Keratinocyte (primary cell): ENCODE data around the gene TBC1D5.

Source experiments
- CTCF ChIP-seq, 3 experiments: IDR thresholded peaks in 1 of 3; conservative IDR thresholded peaks in 1 of 3; optimal IDR thresholded peaks in 1 of 3; 2 replicates in 2 of 3; 3 replicates in 1 of 3; pipeline versions ENCODE3 to v1.5.1; 2011; ENCODE audit warnings: low read length in 3 of 3, mild to moderate bottlenecking in 3 of 3, moderate library complexity in 2 of 3, control low read depth in 1 of 3, inconsistent platforms in 1 of 3; ENCODE audit not compliant: insufficient read depth in 2 of 3; ENCODE audit errors: extremely low read depth in 1 of 3
- EZH2 ChIP-seq: IDR thresholded peaks from one replicate; pipeline ENCODE4 v1.6.1; 2012; ENCODE audit warnings: inconsistent platforms, mild to moderate bottlenecking, low read length, moderate library complexity

- no peak for TF ChIP-seq CTCF (optimal IDR thresholded peaks at IDR 0.05 in 1 of 3, IDR thresholded peaks at IDR 0.05 in 1 of 3, conservative IDR thresholded peaks at IDR 0.05 in 1 of 3; ENCODE audit: extremely low read depth in 1 of 3, insufficient read depth in 2 of 3, low read length in 3 of 3)
- TF ChIP-seq EZH2: no peak
Measured at GRCh38 chr3:17175187-17175807, 567.1 kb downstream of the TBC1D5 start.
